ENCODE measurements around the gene XPO4.
"Not testable (repeated sequence)": the region's sequence is repeated elsewhere in the genome, so short reads cannot be mapped to it uniquely, and the experiment has no call there.

Gene XPO4

GRCh38 chr13:20787180-20787579, 115.4 kb downstream of the XPO4 start:
- DNase-seq (ENCODE audit: low read depth), result no peak

DNA sequence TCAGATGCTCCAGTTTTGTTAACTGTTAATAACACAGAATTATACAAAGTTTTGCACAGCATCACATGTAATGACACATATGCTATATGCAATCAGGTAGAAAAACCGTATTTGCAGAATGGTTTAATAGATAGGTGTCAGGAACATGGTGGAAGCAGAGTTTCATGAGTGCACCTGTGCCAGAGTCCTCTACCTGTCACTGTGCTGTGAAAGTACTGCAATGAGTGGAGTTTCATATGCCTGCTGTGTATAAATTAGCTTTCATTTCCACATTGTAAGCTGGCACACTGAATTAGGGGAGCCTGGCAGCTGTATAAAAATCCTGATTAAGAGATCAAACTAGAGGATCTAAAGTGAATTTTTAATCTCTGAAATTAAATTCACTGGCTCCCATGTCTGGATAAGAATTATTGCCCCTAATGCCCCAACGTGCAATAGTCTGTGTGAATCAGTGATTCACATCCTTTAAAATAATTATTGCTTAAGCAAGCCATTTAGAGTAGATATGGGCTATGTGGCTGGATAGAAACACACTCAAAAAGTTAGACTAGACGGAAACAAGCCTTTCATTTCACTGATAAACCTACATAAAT, 120.3 kb downstream of the XPO4 start:
- DNase-seq (ENCODE audit: low read depth), result no peak

DNA sequence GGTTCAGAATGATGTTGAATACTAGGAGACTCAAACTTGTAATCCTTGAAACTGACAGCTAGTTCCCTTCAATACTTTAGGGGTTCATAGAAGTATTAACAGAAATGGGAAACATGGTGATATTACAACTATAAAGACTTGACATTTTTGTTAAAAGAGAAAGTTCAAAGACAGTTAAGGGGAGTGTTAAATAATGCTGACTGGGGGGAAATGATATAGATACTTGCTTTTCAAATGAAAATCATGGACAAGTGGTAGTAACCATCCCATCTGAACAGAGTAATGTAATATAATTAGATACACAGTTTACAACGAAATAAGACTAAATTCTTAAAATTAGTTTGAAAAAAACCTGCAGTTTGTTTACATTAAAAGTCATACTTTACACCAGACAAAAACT, 122.2 kb downstream of the XPO4 start:
- no peak for DNase-seq (ENCODE audit: low read depth)

GRCh38 chr13:20779405-20779804, 123.1 kb downstream of the XPO4 start:
- DNase-seq (ENCODE audit: low read depth), result no peak

DNA sequence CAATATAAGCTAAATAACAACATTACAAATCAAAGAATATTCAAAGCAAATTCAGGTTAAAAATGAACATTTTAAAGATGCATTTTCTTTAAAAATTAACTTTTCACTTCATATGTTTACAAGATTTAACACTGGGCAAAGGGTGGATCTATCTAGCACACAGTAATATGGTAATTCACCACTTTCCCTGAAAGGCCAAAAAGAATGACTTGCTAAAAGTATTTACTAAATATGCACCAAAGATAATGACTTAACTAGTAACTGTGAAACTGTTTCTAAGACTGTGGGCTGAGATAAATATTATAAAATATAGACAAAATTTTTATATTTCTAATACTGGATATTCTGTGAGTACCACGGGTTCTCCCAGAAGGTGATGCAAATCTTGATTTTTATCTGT, 124.2 kb downstream of the XPO4 start:
- DNase-seq (ENCODE audit: low read depth), result no peak

DNA sequence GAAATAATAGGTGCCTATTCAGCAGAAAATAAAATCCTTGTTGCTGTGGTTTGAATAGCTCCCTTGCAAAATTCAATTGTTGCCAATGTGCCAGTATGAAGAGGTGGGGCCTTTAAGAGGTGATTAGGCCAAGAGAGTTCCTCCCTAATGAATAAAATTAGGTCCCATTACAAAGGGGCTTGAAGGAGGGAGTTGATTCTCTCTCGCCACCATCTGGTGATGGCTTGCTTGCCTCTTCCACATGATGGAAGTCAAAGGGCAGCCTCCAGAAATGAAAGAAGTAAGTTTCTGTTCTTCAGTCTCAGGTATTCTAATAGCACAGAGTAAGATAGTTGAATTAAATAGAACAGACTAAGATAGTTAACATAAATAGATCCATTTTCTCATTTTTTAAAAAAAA, 125.8 kb downstream of the XPO4 start:
- DNase-seq (ENCODE audit: low read depth), result no peak

DNA sequence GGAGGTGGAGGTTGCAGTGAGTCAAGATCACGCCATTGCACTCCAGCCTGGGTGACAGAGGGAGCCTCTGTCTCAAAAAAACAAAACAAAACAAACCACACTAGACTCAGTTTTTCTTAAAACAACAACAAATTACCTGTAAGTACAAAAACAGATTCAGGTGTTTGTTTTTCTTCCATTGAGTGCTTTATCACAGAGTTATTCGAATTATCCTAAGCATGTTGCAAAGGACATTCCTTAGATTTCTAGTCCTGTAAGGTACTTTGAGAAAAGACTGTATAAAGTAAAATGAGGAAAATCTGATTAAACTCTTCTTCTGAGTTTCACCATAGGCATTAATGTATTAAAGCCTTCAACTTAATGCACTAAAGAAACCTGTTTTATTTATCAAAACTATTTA, 126.6 kb downstream of the XPO4 start:
- DNase-seq (ENCODE audit: low read depth), result no peak

DNA sequence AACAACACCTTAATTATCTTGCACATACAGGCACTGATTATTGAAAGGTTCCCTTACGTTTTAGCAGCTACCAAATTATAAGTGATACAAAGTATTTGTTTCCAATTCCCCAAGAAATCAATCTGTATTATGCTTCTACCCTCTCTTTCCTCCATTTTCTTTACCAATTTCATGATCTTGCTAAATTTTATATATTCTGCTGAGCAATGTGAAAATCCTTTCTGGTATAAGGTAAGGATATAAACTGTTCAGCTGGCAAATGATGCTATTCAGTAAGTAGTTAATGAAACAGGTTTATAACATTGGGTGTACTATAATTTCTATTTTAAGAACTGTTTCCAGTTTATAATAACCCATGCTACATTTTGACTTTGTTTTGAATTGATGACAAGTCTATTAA, 127.8 kb downstream of the XPO4 start:
- DNase-seq (ENCODE audit: low read depth), result no peak

DNA sequence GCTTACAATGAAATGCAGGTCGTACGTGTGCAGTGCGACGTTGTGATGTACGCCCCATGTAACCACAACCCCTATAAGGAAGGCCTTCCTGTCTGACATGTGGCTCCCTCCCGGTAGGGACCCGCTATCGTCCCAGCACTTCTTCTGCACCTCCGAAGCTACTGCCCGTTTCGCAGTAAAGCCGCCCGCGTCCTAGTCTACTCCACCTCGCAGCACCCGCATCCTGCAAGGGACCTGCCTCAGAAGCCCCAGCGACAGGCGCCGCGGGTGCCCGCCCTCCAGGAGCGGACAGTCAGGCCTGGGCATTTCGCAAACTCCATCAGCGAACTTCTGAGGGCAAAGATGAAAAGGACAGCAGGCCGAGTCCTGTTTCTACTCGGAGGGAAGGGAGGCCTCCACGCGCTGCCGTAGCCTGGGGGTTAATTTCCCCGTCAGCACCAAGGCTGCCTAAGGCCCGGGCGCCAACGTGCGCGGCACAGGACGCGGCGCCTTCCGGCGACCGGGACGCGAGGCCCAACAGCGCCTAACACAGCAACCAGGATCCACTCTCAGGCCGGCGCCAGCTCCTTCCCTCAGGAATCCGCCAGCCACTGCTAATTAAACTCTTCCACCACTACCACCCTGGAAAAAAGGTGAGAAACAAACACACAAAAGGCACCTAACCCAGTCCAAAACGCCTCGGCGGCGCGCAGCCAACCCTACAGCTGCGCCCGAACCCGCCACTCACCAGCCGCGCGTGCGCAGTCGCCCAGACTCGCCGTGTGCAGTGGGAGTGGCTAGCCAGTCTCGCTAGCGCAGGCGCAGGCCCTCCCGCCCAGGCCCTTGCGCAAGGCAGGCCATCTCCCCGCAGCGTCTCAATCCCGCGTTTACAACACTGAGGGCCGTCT, 129.1 kb downstream of the XPO4 start, which contains the start of gene EEF1AKMT1:
EEF1AKMT1 (minus strand) TSS at position 768 of the 887 bp plus-strand sequence. CDS start 16,363 bp downstream, outside the sequence.
- peak; percentile 59 for DNase-seq (ENCODE audit: low read depth)

- DNase-seq (ENCODE audit: low read depth), result no peak
Observed at GRCh38 chr13:20772401-20773131, 130.0 kb downstream of the XPO4 start.

GRCh38 chr13:20769834-20770233, 132.7 kb downstream of the XPO4 start:
- DNase-seq (ENCODE audit: low read depth), result no peak

DNA sequence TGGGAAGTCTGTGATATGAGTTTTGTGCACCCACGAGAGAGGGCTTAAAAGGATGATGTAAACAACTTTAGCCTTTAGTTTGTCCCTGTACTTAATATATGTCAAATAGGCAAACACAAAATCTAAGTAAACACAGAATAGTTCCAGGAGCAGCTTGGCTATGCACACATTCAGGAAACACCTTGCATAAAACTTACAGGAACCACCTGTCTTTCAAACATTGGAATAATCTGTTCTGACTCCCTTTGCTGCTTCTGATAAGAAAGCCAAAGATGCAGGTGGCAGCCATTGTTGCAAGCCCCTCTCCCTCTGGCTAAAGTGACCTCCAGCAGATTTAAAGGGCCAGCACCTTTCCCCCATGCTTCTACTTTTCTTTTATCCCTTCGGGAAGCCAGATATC, 133.5 kb downstream of the XPO4 start:
- DNase-seq (ENCODE audit: low read depth), result no peak

- no peak for DNase-seq (ENCODE audit: low read depth)
Observed at GRCh38 chr13:20767309-20767943, 135.1 kb downstream of the XPO4 start.

DNA sequence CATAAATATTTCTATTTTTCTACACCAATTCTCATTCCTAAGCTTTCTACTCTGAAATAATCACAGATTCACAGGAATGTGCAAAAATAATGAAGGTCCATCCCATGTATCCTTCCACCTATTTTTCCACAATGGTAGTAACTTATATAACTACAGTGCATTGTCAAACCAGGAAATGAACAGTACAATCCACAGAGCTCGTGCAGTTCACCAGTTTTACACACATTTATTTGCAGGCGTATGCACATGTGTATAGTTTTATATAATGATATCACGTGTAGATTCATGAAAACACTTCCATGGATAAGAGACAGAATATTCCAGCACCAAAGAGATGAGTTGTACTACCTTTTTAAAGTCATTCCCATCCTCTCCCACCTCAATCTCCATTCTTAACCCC, 141.7 kb downstream of the XPO4 start:
- DNase-seq (ENCODE audit: low read depth), result no peak

DNA sequence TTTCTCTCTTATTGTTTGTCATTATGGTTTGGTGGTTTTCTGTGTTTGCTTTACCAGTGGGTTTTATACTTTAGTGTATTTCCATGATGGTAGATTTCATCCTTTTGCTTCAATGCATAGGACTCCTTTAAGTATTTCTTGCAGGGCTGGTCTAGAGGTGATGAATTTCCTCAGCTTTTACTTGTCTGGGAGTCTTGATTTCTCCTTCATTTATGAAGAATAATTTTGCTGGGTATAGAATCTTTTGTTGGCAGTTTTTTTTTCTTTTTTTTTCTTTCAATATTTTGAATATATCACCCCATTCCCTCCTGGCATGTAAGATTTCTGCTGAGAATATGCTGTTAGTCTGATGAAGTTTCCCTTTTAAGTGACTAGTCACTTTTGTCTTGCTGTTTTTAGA, 148.5 kb downstream of the XPO4 start:
- DNase-seq (ENCODE audit: low read depth), result no peak

- DNase-seq (ENCODE audit: low read depth), result no peak
Observed at GRCh38 chr13:20749377-20749776, 153.2 kb downstream of the XPO4 start.

- DNase-seq (ENCODE audit: low read depth), result not testable (repeated sequence)
Observed at GRCh38 chr13:20743830-20744404, 158.6 kb downstream of the XPO4 start.

DNA sequence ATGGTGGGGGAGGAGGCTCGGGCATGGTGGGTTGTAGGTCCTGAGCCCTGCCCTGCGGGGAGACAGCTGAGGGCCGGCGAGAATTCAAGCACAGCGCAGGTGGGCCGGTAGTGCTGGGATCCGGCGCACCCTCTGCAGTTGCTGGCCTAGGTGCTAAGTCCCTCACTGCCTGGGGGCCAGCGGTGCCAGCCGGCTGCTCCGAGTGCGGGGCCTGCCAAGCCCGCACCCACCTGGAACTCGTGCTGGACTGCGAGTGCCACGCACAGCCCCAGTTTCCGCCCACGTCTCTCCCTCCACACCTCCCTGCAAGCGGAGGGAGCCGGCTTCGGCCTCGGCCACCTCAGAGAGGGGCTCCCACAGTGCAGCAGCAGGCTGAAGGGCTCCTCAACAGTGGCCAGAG, 162.5 kb downstream of the XPO4 start:
- no peak for DNase-seq (ENCODE audit: low read depth)

- no peak for DNase-seq (ENCODE audit: low read depth)
Observed at GRCh38 chr13:20738616-20739015, 163.9 kb downstream of the XPO4 start.

DNA sequence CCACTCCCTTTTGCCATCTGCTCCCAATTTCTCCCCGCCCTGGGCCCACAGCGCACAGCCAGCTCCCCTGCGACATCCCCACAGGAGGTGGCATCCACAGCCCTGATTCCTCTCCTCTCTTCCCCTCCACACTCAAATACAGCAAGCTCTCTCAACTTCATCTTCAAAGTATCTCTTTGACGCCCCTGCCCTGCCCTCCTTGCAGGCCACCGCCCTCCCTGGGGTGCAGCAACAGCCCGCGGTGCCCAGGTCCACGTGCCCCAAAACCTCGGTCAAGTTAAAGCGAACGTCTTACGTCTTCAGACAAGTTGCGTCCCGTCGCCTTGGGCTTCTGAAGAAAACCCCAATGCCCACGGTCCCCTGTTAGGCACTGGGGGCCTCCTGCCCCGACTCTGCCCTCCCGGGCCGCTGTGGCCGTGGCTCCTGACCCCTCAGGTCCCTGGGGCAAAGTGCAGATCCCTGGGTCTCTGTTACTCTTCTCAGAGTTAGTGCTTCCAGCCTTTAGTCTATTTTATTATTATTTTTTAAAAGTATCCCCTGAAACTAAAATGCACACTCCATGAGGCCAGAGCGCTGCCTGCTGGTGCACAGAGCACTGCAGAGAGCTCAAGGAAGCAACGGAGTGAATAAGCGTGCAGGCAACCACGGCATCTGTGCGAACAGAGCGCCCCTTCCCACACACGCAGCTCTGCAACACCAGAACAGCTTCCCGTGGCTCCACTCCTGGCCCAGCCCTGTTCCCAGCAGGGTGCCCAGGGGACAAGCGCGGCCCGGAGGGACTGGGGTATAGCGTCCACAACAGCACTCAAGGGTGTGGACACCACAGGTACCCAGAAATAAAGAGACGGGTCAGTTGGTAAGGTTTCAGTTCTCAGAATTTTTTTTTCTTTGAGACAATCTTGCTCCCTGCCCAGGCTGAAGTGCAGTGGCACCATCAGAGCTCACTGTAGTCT, 172.6 kb downstream of the XPO4 start:
- DNase-seq (ENCODE audit: low read depth), result no peak
